IMR-90 (cell line): Measurements from ENCODE around the gene UPF1. TPM values are rescaled to one million over a fixed set of nuclear protein-coding genes. Genes with fewer than 3 reads are reported as not detected.
A peak's percentile ranks its signal among the peaks of the same experiment; 100 is the strongest.

Experiments
- ATAC-seq: fragments of 200-7000 bp; cut with Tn5 transposase; 2 replicates; pipeline ENCODE4 v1.9.1; 2020; ENCODE audit warnings: low read depth, mild to moderate bottlenecking, moderate library complexity
- BruUV-seq: library from RNA; stranded (reverse); fragments of 400-500 nt; replicated peaks from 2 replicates; lab custom pipeline; 2021; lab: Mats Ljungman, UMichigan
- CTCF ChIA-PET: fragments of 300-600 bp; formaldehyde crosslinking; extraction: SDS; loops from one replicate; lab custom pipeline; 2021; ENCODE audit warnings: antibody characterized with exemption; lab: Yijun Ruan, JAX
- POLR2A ChIA-PET: fragments of 300-600 bp; sonication (Branson Sonifier 250); formaldehyde crosslinking; loops from one replicate; lab custom pipeline; 2022; ENCODE audit warnings: antibody characterized with exemption; ENCODE audit not compliant: unreplicated experiment; lab: Charles Lee
- DNase-seq: peaks from one replicate; pipeline ENCODE4 v3.0.0; 2013
- H2AFZ ChIP-seq: replicated peaks from 2 replicates; pipeline ENCODE3; 2013; ENCODE audit warnings: low read length, mild to moderate bottlenecking; ENCODE audit not compliant: poor library complexity
- H2AK5ac ChIP-seq: 2 replicates; pipeline ENCODE4 v1.6.1; 2013; ENCODE audit warnings: low read depth, low read length, inconsistent platforms
- H2AK9ac ChIP-seq: replicated peaks from 2 replicates; pipeline ENCODE3; 2013; ENCODE audit warnings: mild to moderate bottlenecking, low read depth, low read length, moderate library complexity; ENCODE audit not compliant: poor library complexity
- H2BK120ac ChIP-seq: 2 replicates; pipeline ENCODE4 v1.6.1; 2013; ENCODE audit warnings: low read depth, low read length, inconsistent platforms
- H2BK15ac ChIP-seq: 3 replicates; pipeline ENCODE4 v1.6.1; 2013; ENCODE audit warnings: low read depth, low read length, inconsistent platforms
- H2BK20ac ChIP-seq: 2 replicates; pipeline ENCODE4 v1.6.1; 2013; ENCODE audit warnings: low read depth, mild to moderate bottlenecking, inconsistent platforms, low read length, moderate library complexity
- H2BK5ac ChIP-seq: 2 replicates; pipeline ENCODE4 v1.6.1; 2013; ENCODE audit warnings: mild to moderate bottlenecking, low read depth, low read length, inconsistent platforms; ENCODE audit not compliant: poor library complexity, severe bottlenecking
- H3K14ac ChIP-seq: replicated peaks from 2 replicates; pipeline ENCODE4 v1.6.1; 2013; ENCODE audit warnings: low read depth, low read length, inconsistent platforms
- H3K18ac ChIP-seq: 2 replicates; pipeline ENCODE4 v1.6.1; 2013; ENCODE audit warnings: low read depth, low read length, control low read depth
- H3K23ac ChIP-seq: 2 replicates; pipeline ENCODE4 v1.6.1; 2013; ENCODE audit warnings: low read depth, low read length, inconsistent platforms
- H3K27ac ChIP-seq: 2 replicates; pipeline ENCODE4 v1.5.1; 2013; ENCODE audit warnings: mild to moderate bottlenecking, control low read depth, low read length; ENCODE audit not compliant: insufficient read depth
- H3K27me3 ChIP-seq: 2 replicates; pipeline ENCODE4 v1.6.1; 2013; ENCODE audit warnings: low read length; ENCODE audit not compliant: control insufficient read depth, insufficient read depth
- H3K36me3 ChIP-seq: 2 replicates; pipeline ENCODE4 v1.6.1; 2013; ENCODE audit warnings: low read length, mixed read lengths; ENCODE audit not compliant: control insufficient read depth, insufficient read depth
- H3K4ac ChIP-seq: 2 replicates; pipeline ENCODE4 v1.6.1; 2013; ENCODE audit warnings: low read depth, low read length, inconsistent platforms
- H3K4me1 ChIP-seq: 2 replicates; pipeline ENCODE4 v1.6.1; 2013; ENCODE audit warnings: low read length, mixed read lengths; ENCODE audit not compliant: control insufficient read depth, insufficient read depth
- H3K4me2 ChIP-seq: 2 replicates; pipeline ENCODE4 v1.6.1; 2013; ENCODE audit warnings: low read depth, mild to moderate bottlenecking, control low read depth, low read length, moderate library complexity
- H3K4me3 ChIP-seq: 2 replicates; pipeline ENCODE4 v1.5.1; 2013; ENCODE audit warnings: low read depth, mild to moderate bottlenecking, control low read depth, low read length, moderate library complexity; ENCODE audit not compliant: insufficient read depth
- H3K56ac ChIP-seq: 2 replicates; pipeline ENCODE4 v1.6.1; 2013; ENCODE audit warnings: low read length, inconsistent platforms; ENCODE audit not compliant: insufficient read depth; ENCODE audit errors: extremely low read depth
- H3K79me1 ChIP-seq, 2 experiments: 2 replicates each; pipeline ENCODE4 v1.6.1; 2013; ENCODE audit warnings: low read length in 2 of 2, inconsistent platforms in 1 of 2, low read depth in 1 of 2
- H3K9ac ChIP-seq: 2 replicates; pipeline ENCODE4 v1.6.1; 2013; ENCODE audit warnings: low read depth, low read length, control low read depth
- H3K9me1 ChIP-seq: 2 replicates; pipeline ENCODE4 v1.6.1; 2013; ENCODE audit warnings: low read length, inconsistent platforms; ENCODE audit not compliant: insufficient read depth
- H3K9me3 ChIP-seq: 2 replicates; pipeline ENCODE4 v1.6.1; 2013; ENCODE audit warnings: low read length; ENCODE audit not compliant: control insufficient read depth, insufficient read depth
- H4K20me1 ChIP-seq: 2 replicates; pipeline ENCODE4 v1.6.1; 2013; ENCODE audit warnings: low read length, inconsistent platforms; ENCODE audit not compliant: insufficient read depth
- H4K5ac ChIP-seq: 2 replicates; pipeline ENCODE4 v1.6.1; 2013; ENCODE audit warnings: mild to moderate bottlenecking, low read depth, low read length, control low read depth
- H4K8ac ChIP-seq, 2 experiments: 2 replicates each; pipeline ENCODE4 v1.6.1; 2013; ENCODE audit warnings: low read depth in 2 of 2, low read length in 2 of 2, control low read depth in 1 of 2, inconsistent platforms in 1 of 2
- H4K91ac ChIP-seq: 2 replicates; pipeline ENCODE4 v1.6.1; 2013; ENCODE audit warnings: low read depth, low read length, inconsistent platforms; ENCODE audit not compliant: insufficient read depth
- CEBPB ChIP-seq: IDR thresholded peaks from 2 replicates; pipeline ENCODE4 v1.6.1; 2012; ENCODE audit warnings: low read depth, low read length, improper control_type of control experiment
- MAFK ChIP-seq: IDR thresholded peaks from 2 replicates; pipeline ENCODE4 v1.6.1; 2012; ENCODE audit warnings: low read depth, low read length, improper control_type of control experiment
- POLR2A ChIP-seq: IDR thresholded peaks from 2 replicates; pipeline ENCODE4 v1.6.1; 2012; ENCODE audit warnings: mild to moderate bottlenecking, low read depth, low read length
- WGBS, 2 experiments: methylation state at CpG; one replicate each; pipeline versions ENCODE4 v1.1.5 to v1.1.7; 2013; ENCODE audit warnings: missing lambda C conversion rate in 2 of 2; ENCODE audit not compliant: insufficient read length in 1 of 2; ENCODE audit errors: extremely low coverage in 2 of 2; 5-methylcytosine and 5-hydroxymethylcytosine counted together
- dilution Hi-C: fragments of 300-500 bp; cut with HindIII; formaldehyde crosslinking; loops from one replicate; pipeline ENCODE4 v1.14.3; 2018; ENCODE audit warnings: low sequenced_read_pairs; ENCODE audit not compliant: unreplicated experiment
- in situ Hi-C: fragments of 300-500 bp; cut with MboI; formaldehyde crosslinking; loops from 3 replicates; pipeline ENCODE4 v1.14.3; 2019; ENCODE audit warnings: low sequenced_read_pairs, inconsistent platforms, mixed read lengths
- intact Hi-C: fragments of 100-400 bp; cut with micrococcal nuclease; formaldehyde crosslinking; loops from 2 replicates; pipeline ENCODE4 v1.10.0; 2022
- polyA plus RNA-seq, 3 experiments: library from polyadenylated mRNA; depleted of rRNA; stranded (reverse); fragments of >200 nt; gene quantifications; 2 replicates each; pipeline ENCODE4 v1.2.3, GENCODE V29; 2012; ENCODE audit warnings: low replicate concordance in 1 of 3
- total RNA-seq: library from RNA; depleted of rRNA; stranded (reverse); fragments of >200 nt; gene quantifications from 2 replicates; pipeline ENCODE4 v1.2.3, GENCODE V29; 2012

The UPF1 gene
- total and polyA plus RNA-seq, 2 of the 4 experiments (the other 2 are of a cell fraction) = 31.2 to 50.3 TPM

- no peak overlapping the region for H2BK20ac ChIP-seq
- 56% methylated on average over 2 of the region's 9 CpGs; no CpG with 5 or more reads in 1 of the 2 experiments for WGBS, 2 experiments
- no peak overlapping the region for H2BK5ac ChIP-seq
- H3K79me1 ChIP-seq = no peaks in the 10 kb centered on the region
- no peak overlapping the region for H3K56ac ChIP-seq
- H3K4me3 ChIP-seq = no peak overlapping the region
- peak; percentile 59 for TF ChIP-seq CEBPB
- TF ChIP-seq MAFK = peak; percentile 48; the same call in 1 of the 2 replicates
- no peak for TF ChIP-seq POLR2A
- H3K4me1 ChIP-seq = no peaks in the 10 kb centered on the region
- H4K91ac ChIP-seq = no peak overlapping the region
- no peak overlapping the region for H3K4me2 ChIP-seq
- no peak overlapping the region for H3K9ac ChIP-seq
- peaks cover 13% of the 10 kb centered on the region for H3K27me3 ChIP-seq
- ChIA-PET POLR2A (no interaction called here), CTCF (no interaction called here)
- DNase-seq (no peak), ATAC-seq (no peak)
- intact Hi-C loops = no loop called here
- no peak overlapping the region for H3K27ac ChIP-seq
- H2BK120ac ChIP-seq = no peak overlapping the region
- H3K9me1 ChIP-seq = no peaks in the 10 kb centered on the region
- in situ Hi-C loops = no loop called here
- H3K18ac ChIP-seq = no peak overlapping the region
- no peak overlapping the region for H2BK15ac ChIP-seq
- H3K14ac ChIP-seq = no peak overlapping the region
- H4K5ac ChIP-seq = no peak overlapping the region
- dilution Hi-C loops = no loop called here
- no peak overlapping the region for H3K4ac ChIP-seq
- H2AK9ac ChIP-seq = no peak overlapping the region
- no TSS peak for BruUV-seq
- H3K36me3 ChIP-seq = no peaks in the 10 kb centered on the region
- H3K9me3 ChIP-seq = no peaks in the 10 kb centered on the region
- H3K23ac ChIP-seq = no peak overlapping the region
- H2AFZ ChIP-seq = no peak overlapping the region
- H2AK5ac ChIP-seq = no peak overlapping the region
- no peaks in the 10 kb centered on the region for H4K20me1 ChIP-seq
- H4K8ac ChIP-seq = no peak overlapping the region
These were observed 14.2 kb upstream of the UPF1 start for GRCh38 chr19:18817574-18817973.
